ENCODE data around the gene GLUL. TPM values are rescaled to one million over a fixed set of nuclear protein-coding genes. Genes with fewer than 3 reads are reported as not detected.

GLUL gene
- 356 TPM for polyA plus RNA-seq (ENCODE audit: insufficient read length)

- peak; percentile 94 for DNase-seq
Observed at GRCh38 chr1:182391362-182392049, at the start of gene GLUL. Gene GLUL, minus strand, starts transcription at chr1:182391790. Its CDS starts 3,053 bp downstream, at chr1:182388737.

GRCh38 chr1:182438326-182438725 is 46.7 kb upstream of the GLUL start:
- DNase-seq: no peak

GRCh38 chr1:182433580-182433979 is 42.0 kb upstream of the GLUL start:
- no peak for DNase-seq

- DNase-seq: no peak
Observed at GRCh38 chr1:182431278-182431677, 39.7 kb upstream of the GLUL start.

- no peak for DNase-seq
Observed at GRCh38 chr1:182430263-182431068, 38.9 kb upstream of the GLUL start.

GRCh38 chr1:182428043-182428442 is 36.5 kb upstream of the GLUL start:
- no peak for DNase-seq

- DNase-seq: no peak
Observed at GRCh38 chr1:182426442-182427430, 35.1 kb upstream of the GLUL start.

DNA sequence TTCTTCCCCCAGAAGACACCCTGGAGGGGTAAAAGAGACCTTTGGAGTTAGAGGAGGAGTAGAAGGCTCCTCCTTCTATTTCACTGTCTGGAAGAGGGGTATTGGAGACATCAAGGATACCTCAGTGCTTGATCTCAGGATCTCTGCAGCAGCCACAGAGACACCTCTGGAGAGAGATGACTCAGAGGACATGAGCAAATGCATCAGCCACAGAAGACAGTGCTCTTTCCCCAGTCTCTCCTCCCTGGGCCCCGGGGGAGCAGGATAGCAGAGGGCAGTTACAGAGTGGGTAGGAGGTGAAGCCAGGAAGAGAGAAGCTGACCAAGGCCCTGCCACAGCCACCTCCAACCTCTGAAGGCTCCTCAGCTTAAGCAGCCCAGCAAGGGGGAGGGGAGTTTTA is 24.2 kb upstream of the GLUL start:
- DNase-seq: no peak

- DNase-seq: no peak
Observed at GRCh38 chr1:182413969-182414368, 22.4 kb upstream of the GLUL start.

- no peak for DNase-seq
Observed at GRCh38 chr1:182413486-182413885, 21.9 kb upstream of the GLUL start.

DNA sequence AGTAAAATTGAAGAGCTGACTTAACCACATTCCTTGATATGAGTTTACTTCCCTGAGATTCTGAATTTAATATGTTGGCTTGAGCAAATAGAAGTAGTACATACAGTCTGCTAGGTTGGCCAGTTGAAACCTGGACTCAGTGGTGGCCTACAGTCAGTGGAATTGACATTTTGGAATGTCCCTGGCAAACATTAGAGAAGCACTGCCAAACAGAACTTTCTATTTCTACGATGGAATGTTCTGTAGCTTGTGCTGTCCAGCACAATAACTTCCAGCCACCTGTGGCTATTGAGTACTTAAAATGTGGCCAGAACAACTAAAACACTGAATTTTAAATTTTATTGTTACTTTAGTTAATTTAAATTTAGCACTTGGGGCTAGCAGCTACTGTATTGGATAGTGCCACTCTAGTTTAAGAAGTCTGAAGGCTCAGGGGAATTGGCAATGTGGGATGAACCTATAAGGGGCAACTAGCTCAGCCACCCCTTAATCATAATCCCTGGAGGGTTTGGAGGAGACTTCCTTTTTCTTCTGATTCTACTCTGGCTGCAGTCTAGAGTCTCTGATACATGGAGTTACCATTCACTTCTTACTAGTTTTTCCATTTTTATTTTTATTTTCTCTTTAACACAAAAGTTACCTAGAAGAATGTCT is 19.2 kb upstream of the GLUL start:
- DNase-seq: peak; percentile 52

DNA sequence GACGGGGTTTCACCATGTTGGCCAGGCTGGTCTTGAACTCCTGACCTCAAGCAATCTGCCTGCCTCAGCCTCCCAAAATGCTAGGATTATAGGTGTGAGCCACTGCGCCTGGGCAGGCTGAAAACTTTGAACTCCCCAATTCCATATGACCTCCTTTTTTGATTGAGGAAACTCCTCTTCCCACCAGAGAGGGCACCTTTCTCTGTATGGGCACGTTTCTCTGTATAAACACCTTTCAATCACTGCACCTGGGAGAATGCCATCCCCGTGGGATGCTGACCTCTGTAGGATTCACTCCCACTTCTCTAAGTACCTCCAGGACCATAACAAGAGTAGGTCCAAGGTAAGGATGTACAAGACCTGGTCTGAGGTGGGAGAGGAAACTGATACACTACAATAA is 18.5 kb upstream of the GLUL start:
- DNase-seq: no peak

DNA sequence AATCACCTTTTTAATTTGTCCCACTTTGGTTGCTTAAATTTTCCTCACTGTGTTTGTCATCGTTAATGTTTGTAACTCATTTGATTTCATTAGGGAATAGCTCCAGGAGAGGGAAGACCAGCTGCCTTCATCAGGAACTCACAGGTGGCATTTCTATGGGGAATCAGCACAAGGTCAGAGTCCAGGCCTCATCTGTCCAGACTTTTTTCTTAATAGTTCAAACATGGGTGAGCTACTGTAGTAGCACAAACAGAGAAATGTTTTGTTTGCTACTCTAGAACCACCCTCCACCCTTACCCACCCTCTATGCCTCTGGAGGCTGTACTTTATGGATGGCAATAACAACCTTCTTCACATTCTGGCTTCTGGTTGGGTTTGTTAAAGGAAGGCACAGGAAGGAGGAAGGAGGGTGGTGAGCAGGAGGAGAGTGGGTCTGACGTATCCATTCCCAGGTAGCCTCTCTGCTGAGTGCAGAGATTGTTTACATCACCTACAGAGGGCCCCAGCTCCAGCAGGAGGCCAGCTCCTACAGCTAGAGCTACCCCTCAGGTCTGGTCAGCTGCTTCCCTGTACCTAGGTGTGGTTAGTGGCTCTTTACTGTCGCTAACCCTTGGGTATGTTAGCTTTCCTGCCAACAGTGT is 17.0 kb upstream of the GLUL start:
- DNase-seq: no peak

GRCh38 chr1:182407724-182408123 is 16.1 kb upstream of the GLUL start:
- DNase-seq: no peak

- DNase-seq: no peak
Observed at GRCh38 chr1:182406012-182406411, 14.4 kb upstream of the GLUL start.

- DNase-seq: no peak
Observed at GRCh38 chr1:182405578-182405977, 14.0 kb upstream of the GLUL start.

GRCh38 chr1:182404781-182405180 is 13.2 kb upstream of the GLUL start:
- DNase-seq: no peak

GRCh38 chr1:182400567-182400966 is 9.0 kb upstream of the GLUL start, which contains the start of gene TEDDM1:
Gene TEDDM1, minus strand, starts transcription at chr1:182400667. Its CDS starts 182 bp downstream, at chr1:182400485.
- DNase-seq: no peak

GRCh38 chr1:182397653-182398393 is 6.2 kb upstream of the GLUL start:
- no peak for DNase-seq

- DNase-seq: no peak
Observed at GRCh38 chr1:182395906-182396305, 4.3 kb upstream of the GLUL start.

Data from hindlimb muscle (tissue), 1 donor.